SH-SY5Y (cell line): ENCODE data around the gene NID1.

Experiments used
- GATA2 ChIP-seq: IDR thresholded peaks from 2 replicates; pipeline ENCODE4 v1.6.1; 2011; ENCODE audit warnings: mild to moderate bottlenecking, low read depth, low read length
- GATA3 ChIP-seq: IDR thresholded peaks from 2 replicates; pipeline ENCODE4 v1.6.1; 2011; ENCODE audit warnings: low read depth, mild to moderate bottlenecking, low read length, moderate library complexity

NID1 gene

GRCh38 chr1:236082526-236082925, 17.6 kb upstream of the NID1 start:
- no peak for TF ChIP-seq GATA3

- no peak for TF ChIP-seq GATA2
- no peak for TF ChIP-seq GATA3
Observed at GRCh38 chr1:236081546-236082227, 16.8 kb upstream of the NID1 start.

- TF ChIP-seq GATA3 (no peak), GATA2 (no peak)
Observed at GRCh38 chr1:236079703-236080102, 14.8 kb upstream of the NID1 start.

GRCh38 chr1:236078993-236079392, 14.1 kb upstream of the NID1 start:
- TF ChIP-seq GATA3 (no peak), GATA2 (no peak)

- TF ChIP-seq GATA2 (no peak), GATA3 (no peak)
Observed at GRCh38 chr1:236075848-236076247, 11.0 kb upstream of the NID1 start.

GRCh38 chr1:236073307-236073897, 8.5 kb upstream of the NID1 start:
- TF ChIP-seq GATA3 (no peak), GATA2 (no peak)

GRCh38 chr1:236072001-236072400, 7.1 kb upstream of the NID1 start:
- no peak for TF ChIP-seq GATA3
- TF ChIP-seq GATA2: no peak

GRCh38 chr1:236070753-236071152, 5.9 kb upstream of the NID1 start:
- TF ChIP-seq GATA2: no peak
- TF ChIP-seq GATA3: no peak

- TF ChIP-seq GATA2 (no peak), GATA3 (no peak)
Observed at GRCh38 chr1:236069796-236070195, 4.9 kb upstream of the NID1 start.

GRCh38 chr1:236067854-236068454, 3.1 kb upstream of the NID1 start:
- no peak for TF ChIP-seq GATA2
- TF ChIP-seq GATA3: no peak

GRCh38 chr1:236066828-236067386, 2.0 kb upstream of the NID1 start:
- TF ChIP-seq GATA2 (no peak), GATA3 (no peak)

GRCh38 chr1:236066054-236066453, 1.2 kb upstream of the NID1 start:
- TF ChIP-seq GATA2 (no peak), GATA3 (no peak)

- no peak for TF ChIP-seq GATA3
- no peak for TF ChIP-seq GATA2
Observed at GRCh38 chr1:236065509-236066005, 667 bp upstream of the NID1 start.

- no peak for TF ChIP-seq GATA3
- no peak for TF ChIP-seq GATA2
Observed at GRCh38 chr1:236063919-236064673, 794 bp downstream of the NID1 start.
